Amygdala (tissue), 56 donors: ENCODE measurements around the gene ICOS.
"Not testable (repeated sequence)": the region's sequence is repeated elsewhere in the genome, so short reads cannot be mapped to it uniquely, and the experiment has no call there.

Experiments used
- DNase-seq, 56 donors: peaks; one replicate each; lab custom pipeline; 2025; lab: John Stamatoyannopoulos, UW

Gene ICOS

GRCh38 chr2:203971251-203971650 is 34.7 kb downstream of the ICOS start:
- DNase-seq = no peak

GRCh38 chr2:203972066-203972465 is 35.5 kb downstream of the ICOS start:
- no peak for DNase-seq

GRCh38 chr2:203973000-203973399 is 36.4 kb downstream of the ICOS start:
- DNase-seq = no peak

- DNase-seq = no peak
Observed at GRCh38 chr2:203973676-203974075, 37.1 kb downstream of the ICOS start.

- DNase-seq = no peak
Observed at GRCh38 chr2:203975912-203976311, 39.3 kb downstream of the ICOS start.

GRCh38 chr2:203982276-203982675 is 45.7 kb downstream of the ICOS start:
- no peak for DNase-seq

- no peak for DNase-seq
Observed at GRCh38 chr2:203983064-203983715, 46.6 kb downstream of the ICOS start.

GRCh38 chr2:203985978-203986377 is 49.4 kb downstream of the ICOS start:
- not testable (repeated sequence) for DNase-seq

GRCh38 chr2:203987959-203988358 is 51.4 kb downstream of the ICOS start:
- no peak for DNase-seq

GRCh38 chr2:203988500-203989260 is 52.1 kb downstream of the ICOS start:
- DNase-seq = no peak

GRCh38 chr2:203989521-203989920 is 53.0 kb downstream of the ICOS start:
- DNase-seq = no peak

GRCh38 chr2:203992509-203992908 is 55.9 kb downstream of the ICOS start:
- DNase-seq = no peak

- DNase-seq = no peak
Observed at GRCh38 chr2:203993011-203993410, 56.4 kb downstream of the ICOS start.

GRCh38 chr2:203993560-203993959 is 57.0 kb downstream of the ICOS start:
- DNase-seq = no peak

GRCh38 chr2:203994735-203995134 is 58.2 kb downstream of the ICOS start:
- DNase-seq = no peak

- DNase-seq = no peak
Observed at GRCh38 chr2:203996692-203997091, 60.1 kb downstream of the ICOS start.

- no peak for DNase-seq
Observed at GRCh38 chr2:203997481-203997880, 60.9 kb downstream of the ICOS start.

- DNase-seq = no peak
Observed at GRCh38 chr2:203997980-203998809, 61.6 kb downstream of the ICOS start.

- no peak for DNase-seq
Observed at GRCh38 chr2:203999835-204000234, 63.3 kb downstream of the ICOS start.

- no peak for DNase-seq
Observed at GRCh38 chr2:204000446-204000845, 63.9 kb downstream of the ICOS start.

- no peak for DNase-seq
Observed at GRCh38 chr2:204003276-204003990, 66.9 kb downstream of the ICOS start.
